PC-3 (cell line): ENCODE results near the gene OTOA. TPM values are rescaled to one million over a fixed set of nuclear protein-coding genes. Genes with fewer than 3 reads are reported as not detected.

Source experiments
- ATAC-seq: fragments of 200-7000 bp; cut with Tn5 transposase; 2 replicates; pipeline ENCODE4 v1.9.1; 2020; ENCODE audit warnings: mild to moderate bottlenecking, moderate library complexity
- BruUV-seq: library from RNA; stranded (reverse); fragments of 400-500 nt; replicated peaks from 2 replicates; lab custom pipeline; 2021; lab: Mats Ljungman, UMichigan
- CTCF ChIA-PET: fragments of 300-600 bp; sonication (Branson Sonifier 250); formaldehyde crosslinking; loops from one replicate; lab custom pipeline; 2022; ENCODE audit warnings: antibody characterized with exemption; lab: Charles Lee
- POLR2A ChIA-PET: fragments of 300-600 bp; sonication (Branson Sonifier 250); formaldehyde crosslinking; loops from one replicate; lab custom pipeline; 2022; ENCODE audit warnings: antibody characterized with exemption; ENCODE audit not compliant: unreplicated experiment; lab: Charles Lee
- DNase-seq: peaks from one replicate; pipeline ENCODE4 v3.0.0-alpha.2; 2015
- H2AFZ ChIP-seq: fragments of 300-600 bp; sonication (generic); 2 replicates; pipeline ENCODE4 v1.6.0; 2016; ENCODE audit warnings: antibody characterized with exemption, low read length
- H3F3A ChIP-seq: fragments of 300-600 bp; sonication (generic); one replicate; pipeline ENCODE4 v1.6.0; 2017; ENCODE audit warnings: antibody characterized with exemption, low read length, control low read depth, mild to moderate bottlenecking; ENCODE audit not compliant: unreplicated experiment
- H3K27ac ChIP-seq: fragments of 300-600 bp; sonication (generic); 2 replicates; pipeline ENCODE4 v1.5.1; 2016; ENCODE audit warnings: mild to moderate bottlenecking, low read length
- H3K27me3 ChIP-seq: fragments of 300-600 bp; sonication (generic); 2 replicates; pipeline ENCODE4 v1.6.1; 2016; ENCODE audit warnings: low read length, mixed read lengths
- H3K36me3 ChIP-seq: fragments of 300-600 bp; sonication (generic); 2 replicates; pipeline ENCODE4 v1.6.1; 2016; ENCODE audit warnings: low read depth, mixed run types, low read length, mixed read lengths
- H3K4me1 ChIP-seq: fragments of 300-600 bp; sonication (generic); 2 replicates; pipeline ENCODE4 v1.5.1; 2016; ENCODE audit warnings: low read length; ENCODE audit not compliant: insufficient read depth
- H3K4me2 ChIP-seq: fragments of 300-600 bp; sonication (generic); 2 replicates; pipeline ENCODE4 v1.6.0; 2016; ENCODE audit warnings: low read length
- H3K4me3 ChIP-seq: fragments of 300-600 bp; sonication (generic); 2 replicates; pipeline ENCODE4 v1.5.1; 2016; ENCODE audit warnings: mild to moderate bottlenecking, low read length, mixed read lengths
- H3K79me2 ChIP-seq: fragments of 300-600 bp; sonication (generic); 2 replicates; pipeline ENCODE4 v1.6.1; 2017; ENCODE audit warnings: low read length, mixed read lengths
- H3K9ac ChIP-seq: fragments of 300-600 bp; sonication (generic); 2 replicates; pipeline ENCODE4 v1.6.0; 2016; ENCODE audit warnings: mild to moderate bottlenecking, low read length
- H3K9me2 ChIP-seq: fragments of 300-600 bp; sonication (generic); replicated peaks from 2 replicates; pipeline ENCODE4 v1.6.1; 2016; ENCODE audit warnings: mixed run types, low read length, mixed read lengths
- H3K9me3 ChIP-seq: fragments of 300-600 bp; sonication (generic); 2 replicates; pipeline ENCODE4 v1.6.1; 2016; ENCODE audit warnings: low read length, mixed read lengths
- H4K20me1 ChIP-seq: fragments of 300-600 bp; sonication (generic); 2 replicates; pipeline ENCODE4 v1.6.1; 2016; ENCODE audit warnings: low read length, mixed read lengths
- EZH2 ChIP-seq: fragments of 300-600 bp; sonication (generic); IDR thresholded peaks from one replicate; pipeline ENCODE4 v1.6.1; 2017; ENCODE audit warnings: antibody characterized with exemption, mild to moderate bottlenecking, low read length; ENCODE audit not compliant: unreplicated experiment
- EZH2phosphoT487 ChIP-seq: fragments of 300-600 bp; sonication (generic); IDR thresholded peaks from 2 replicates; pipeline ENCODE4 v1.6.1; 2018; ENCODE audit warnings: mild to moderate bottlenecking, antibody characterized with exemption, low read length, borderline replicate concordance
- intact Hi-C: fragments of 100-400 bp; cut with micrococcal nuclease; formaldehyde crosslinking; loops from 2 replicates; pipeline ENCODE4 v1.9.0; 2023
- total RNA-seq: library from RNA; depleted of rRNA; stranded (reverse); fragments of >200 nt; gene quantifications from 2 replicates; pipeline ENCODE4 v1.2.3, GENCODE V29; 2014
- TF ChIP-seq, protein P1 (sequence below): fragments of 300-600 bp; sonication (generic); conservative IDR thresholded peaks from 2 replicates; pipeline ENCODE4 v1.5.1; 2017; ENCODE audit warnings: antibody characterized with exemption, low read depth, mild to moderate bottlenecking, low read length

The OTOA gene
- total RNA-seq, 1 experiment from 2014 or later: not detected

DNA sequence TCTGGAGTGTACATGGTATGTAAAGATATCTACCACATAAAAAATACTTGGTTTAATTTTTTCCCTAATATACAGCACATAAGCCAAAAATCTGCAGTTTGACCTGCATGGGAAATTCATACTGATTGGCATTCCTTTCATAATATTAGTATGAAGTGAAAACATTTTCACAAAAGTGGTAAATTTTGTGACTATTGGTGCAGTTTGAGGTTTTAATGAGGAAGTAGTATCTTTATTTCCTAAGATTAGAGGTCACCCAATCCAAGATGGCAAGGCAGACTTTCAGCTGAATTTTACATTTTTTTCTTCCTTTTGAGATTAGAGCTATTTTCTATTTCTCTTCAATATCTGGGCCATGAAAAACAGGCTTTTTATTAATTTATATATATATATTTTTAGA, 43.2 kb upstream of the OTOA start:
- H3K79me2 ChIP-seq: peaks cover 11% of the 10 kb centered on the region
- H3K27me3 ChIP-seq: no peaks in the 10 kb centered on the region
- TF ChIP-seq EZH2phosphoT487 (no peak), EZH2 (no peak)
- TF ChIP-seq, protein P1, sequence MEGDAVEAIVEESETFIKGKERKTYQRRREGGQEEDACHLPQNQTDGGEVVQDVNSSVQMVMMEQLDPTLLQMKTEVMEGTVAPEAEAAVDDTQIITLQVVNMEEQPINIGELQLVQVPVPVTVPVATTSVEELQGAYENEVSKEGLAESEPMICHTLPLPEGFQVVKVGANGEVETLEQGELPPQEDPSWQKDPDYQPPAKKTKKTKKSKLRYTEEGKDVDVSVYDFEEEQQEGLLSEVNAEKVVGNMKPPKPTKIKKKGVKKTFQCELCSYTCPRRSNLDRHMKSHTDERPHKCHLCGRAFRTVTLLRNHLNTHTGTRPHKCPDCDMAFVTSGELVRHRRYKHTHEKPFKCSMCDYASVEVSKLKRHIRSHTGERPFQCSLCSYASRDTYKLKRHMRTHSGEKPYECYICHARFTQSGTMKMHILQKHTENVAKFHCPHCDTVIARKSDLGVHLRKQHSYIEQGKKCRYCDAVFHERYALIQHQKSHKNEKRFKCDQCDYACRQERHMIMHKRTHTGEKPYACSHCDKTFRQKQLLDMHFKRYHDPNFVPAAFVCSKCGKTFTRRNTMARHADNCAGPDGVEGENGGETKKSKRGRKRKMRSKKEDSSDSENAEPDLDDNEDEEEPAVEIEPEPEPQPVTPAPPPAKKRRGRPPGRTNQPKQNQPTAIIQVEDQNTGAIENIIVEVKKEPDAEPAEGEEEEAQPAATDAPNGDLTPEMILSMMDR: no peak
- no peak overlapping the region for H3K9ac ChIP-seq
- no peaks in the 10 kb centered on the region for H3K9me3 ChIP-seq
- ATAC-seq: no peak
- no peak overlapping the region for H3K27ac ChIP-seq
- no peak overlapping the region for H3K4me3 ChIP-seq
- ChIA-PET POLR2A (interaction anchor here (0.6 kb wide), 1 partner anchor 29 kb away, joined by 3 read pairs; no protein-coding TSS in a partner anchor), CTCF (no interaction called here)
- no peak for DNase-seq
- no TSS peak for BruUV-seq
- H4K20me1 ChIP-seq: no peaks in the 10 kb centered on the region
- peaks cover 14% of the 10 kb centered on the region for H3K36me3 ChIP-seq
- H3K4me2 ChIP-seq: no peak overlapping the region
- no peaks in the 10 kb centered on the region for H3K9me2 ChIP-seq
- H3K4me1 ChIP-seq: no peaks in the 10 kb centered on the region
- intact Hi-C loops: no loop called here
- no peak overlapping the region for H2AFZ ChIP-seq
- H3F3A ChIP-seq: no peaks in the 10 kb centered on the region

DNA sequence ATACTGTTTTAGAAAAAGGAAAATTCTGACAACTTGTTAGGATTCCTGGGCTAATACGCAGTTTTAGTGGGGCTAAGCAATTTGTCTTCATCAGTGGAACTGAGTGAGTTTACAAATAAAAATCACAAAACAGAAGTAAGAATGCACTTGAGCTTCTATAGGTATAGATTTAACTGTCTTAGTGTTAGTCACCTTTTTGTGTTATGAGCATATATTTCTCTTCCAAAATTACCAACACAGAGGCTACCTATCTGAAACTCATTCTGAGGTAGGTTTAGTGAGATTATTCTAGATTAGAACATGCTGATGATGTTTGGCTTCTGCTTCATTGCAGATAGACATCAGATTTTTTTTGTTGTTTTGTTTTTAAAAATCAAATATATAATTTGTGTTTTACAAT, 41.2 kb upstream of the OTOA start:
- Histone ChIP-seq H3K79me2 (no peaks in the 10 kb centered on the region), H3K4me1 (peaks cover 14% of the 10 kb centered on the region), H4K20me1 (no peaks in the 10 kb centered on the region), H3K9me3 (no peaks in the 10 kb centered on the region), H3K36me3 (peaks cover 22% of the 10 kb centered on the region), H3K27ac (no peak overlapping the region), H2AFZ (no peak overlapping the region), H3K4me3 (no peak overlapping the region), H3F3A (no peaks in the 10 kb centered on the region), H3K27me3 (no peaks in the 10 kb centered on the region), H3K9ac (no peak overlapping the region), H3K9me2 (no peaks in the 10 kb centered on the region), H3K4me2 (no peak overlapping the region)
- ChIA-PET CTCF (no interaction called here), POLR2A (no interaction called here)
- DNase-seq (no peak), ATAC-seq (no peak)
- intact Hi-C loops: no loop called here
- TF ChIP-seq EZH2: no peak
- TF ChIP-seq, protein P1: no peak
- no TSS peak for BruUV-seq

DNA sequence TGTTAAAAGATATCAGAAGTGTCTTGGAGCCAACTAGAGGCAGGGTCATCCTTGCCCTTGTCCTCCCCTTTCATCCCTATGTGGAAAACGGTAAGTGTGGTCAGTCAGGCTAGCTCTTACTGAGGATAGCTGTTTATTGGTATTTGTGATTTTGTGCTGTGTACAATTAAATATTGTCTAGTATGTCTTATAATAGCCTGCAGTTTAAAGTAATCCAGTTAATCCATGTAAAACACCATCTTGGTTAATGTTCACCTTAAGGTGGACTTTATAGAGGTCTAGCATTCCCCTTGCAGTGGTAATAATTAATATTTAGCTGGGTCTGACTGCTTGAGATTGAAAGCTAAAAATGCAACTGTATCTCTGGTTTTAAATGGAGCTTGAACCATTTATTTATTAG, 38.7 kb upstream of the OTOA start:
- TF ChIP-seq, protein P1: no peak
- no peak for TF ChIP-seq EZH2phosphoT487
- TF ChIP-seq EZH2: no peak
- Histone ChIP-seq H3K27me3 (no peaks in the 10 kb centered on the region), H3K4me2 (no peak overlapping the region), H3F3A (no peaks in the 10 kb centered on the region), H3K9ac (no peak overlapping the region), H3K36me3 (peaks cover 36% of the 10 kb centered on the region), H3K79me2 (no peaks in the 10 kb centered on the region), H3K4me1 (peaks cover 14% of the 10 kb centered on the region), H3K27ac (no peak overlapping the region), H2AFZ (no peak overlapping the region), H3K4me3 (no peak overlapping the region), H4K20me1 (no peaks in the 10 kb centered on the region), H3K9me2 (no peaks in the 10 kb centered on the region), H3K9me3 (no peaks in the 10 kb centered on the region)
- no peak for DNase-seq
- ChIA-PET POLR2A (no interaction called here), CTCF (no interaction called here)
- ATAC-seq: no peak
- no TSS peak for BruUV-seq
- intact Hi-C loops: no loop called here
